Endothelial cell of umbilical vein (primary cell): ENCODE results near the gene NHLH2. TPM values are rescaled to one million over a fixed set of nuclear protein-coding genes. Genes with fewer than 3 reads are reported as not detected.

Experiments
- BruUV-seq: library from RNA; stranded (reverse); fragments of 400-500 nt; replicated peaks from 2 replicates; lab custom pipeline; 2021; lab: Mats Ljungman, UMichigan
- CTCF ChIA-PET: fragments of 300-600, 350-600 bp; sonication (Branson Sonifier 250); formaldehyde crosslinking; loops from one replicate; lab custom pipeline; 2021; ENCODE audit warnings: antibody characterized with exemption, inconsistent platforms; lab: Charles Lee
- POLR2A ChIA-PET: fragments of 300-600, 350-600 bp; sonication (Branson Sonifier 250); formaldehyde crosslinking; loops from one replicate; lab custom pipeline; 2021; ENCODE audit warnings: antibody characterized with exemption, inconsistent platforms; lab: Charles Lee
- DNase-seq: peaks from one replicate; pipeline ENCODE4 v3.0.0-alpha.2; 2011; ENCODE audit warnings: low read depth, low spot score
- FAIRE-seq: peaks from 2 replicates; lab custom pipeline; 2011; peaks lifted over from hg19 to GRCh38; lab: Jason Lieb, UNC
- H2AFZ ChIP-seq: 2 replicates; pipeline ENCODE4 v1.6.0; 2012; ENCODE audit warnings: low read depth, low read length, control low read depth, inconsistent platforms
- H3K27ac ChIP-seq: 2 replicates; pipeline ENCODE4 v1.5.1; 2011; ENCODE audit warnings: low read depth, mild to moderate bottlenecking, control low read depth, low read length, moderate library complexity; ENCODE audit not compliant: insufficient read depth
- H3K27me3 ChIP-seq, 2 experiments: 2 replicates each; pipeline versions ENCODE4 v1.6.0 to v1.6.1; 2011; ENCODE audit warnings: low read length in 2 of 2, mixed read lengths in 1 of 2; ENCODE audit not compliant: control insufficient read depth in 2 of 2, insufficient read depth in 2 of 2
- H3K36me3 ChIP-seq, 2 experiments: 2 replicates in 1 of 2; 3 replicates in 1 of 2; pipeline ENCODE4 v1.5.1; 2011; ENCODE audit warnings: low read length in 2 of 2, mild to moderate bottlenecking in 1 of 2, moderate library complexity in 1 of 2; ENCODE audit not compliant: control insufficient read depth in 2 of 2, insufficient read depth in 2 of 2; ENCODE audit errors: extremely low read depth in 1 of 2
- H3K4me1 ChIP-seq: 3 replicates; pipeline ENCODE4 v1.5.1; 2011; ENCODE audit warnings: mild to moderate bottlenecking, low read length; ENCODE audit not compliant: control insufficient read depth, insufficient read depth; ENCODE audit errors: extremely low read depth
- H3K4me2 ChIP-seq: 2 replicates; pipeline ENCODE4 v1.6.1; 2011; ENCODE audit warnings: low read length, control low read depth, mixed read lengths; ENCODE audit not compliant: insufficient read depth
- H3K4me3 ChIP-seq, 3 experiments: fragments of 200-600 bp in 1 of 3; sonication (generic), shearing (Covaris generic) in 1 of 3; replicated peaks in 1 of 3; 2 replicates each; pipeline ENCODE4 v1.5.1; 2011 to 2016; ENCODE audit warnings: control low read depth in 3 of 3, low read length in 3 of 3, mild to moderate bottlenecking in 2 of 3, inconsistent platforms in 1 of 3, low read depth in 1 of 3, moderate library complexity in 1 of 3; ENCODE audit not compliant: insufficient read depth in 1 of 3
- H3K79me2 ChIP-seq: 2 replicates; pipeline ENCODE4 v1.6.0; 2012; ENCODE audit warnings: low read length, inconsistent platforms; ENCODE audit not compliant: control insufficient read depth, insufficient read depth
- H3K9ac ChIP-seq: replicated peaks from 2 replicates; pipeline ENCODE3; 2011; ENCODE audit warnings: low read length, control low read depth; ENCODE audit not compliant: insufficient read depth; ENCODE audit errors: extremely low read depth
- H3K9me1 ChIP-seq: replicated peaks from 3 replicates; pipeline ENCODE4 v1.6.0; 2011; ENCODE audit warnings: mild to moderate bottlenecking, low read length; ENCODE audit not compliant: control insufficient read depth, insufficient read depth; ENCODE audit errors: extremely low read depth
- H3K9me3 ChIP-seq: replicated peaks from 2 replicates; pipeline ENCODE4 v1.5.1; 2012; ENCODE audit warnings: low read length, inconsistent platforms; ENCODE audit not compliant: control insufficient read depth, insufficient read depth
- H4K20me1 ChIP-seq: replicated peaks from 2 replicates; pipeline ENCODE3; 2011; ENCODE audit warnings: mild to moderate bottlenecking, low read length; ENCODE audit not compliant: control insufficient read depth, insufficient read depth; ENCODE audit errors: extremely low read depth
- CTCF ChIP-seq, 2 donors: IDR thresholded peaks; 1 replicate in 1 of 2; 2 replicates in 1 of 2; pipeline ENCODE4 v1.5.1; 2011; ENCODE audit warnings: low read length in 2 of 2, mild to moderate bottlenecking in 2 of 2, moderate library complexity in 2 of 2, control low read depth in 1 of 2, inconsistent platforms in 1 of 2, low read depth in 1 of 2; ENCODE audit not compliant: insufficient read depth in 1 of 2; ENCODE audit errors: extremely low read depth in 1 of 2
- EZH2 ChIP-seq: IDR thresholded peaks from 2 replicates; pipeline ENCODE4 v1.6.1; 2012; ENCODE audit warnings: borderline replicate concordance, low read depth, mild to moderate bottlenecking, moderate library complexity, low read length, inconsistent platforms; ENCODE audit not compliant: severe bottlenecking
- FOS ChIP-seq: IDR thresholded peaks from 2 replicates; pipeline ENCODE4 v1.6.1; 2011; ENCODE audit warnings: mild to moderate bottlenecking, low read length, moderate library complexity, borderline replicate concordance; ENCODE audit not compliant: insufficient read depth
- GATA2 ChIP-seq: IDR thresholded peaks from 2 replicates; pipeline ENCODE4 v1.7.0; 2011; ENCODE audit warnings: low read depth, mild to moderate bottlenecking, moderate library complexity, mixed read lengths, low read length; ENCODE audit not compliant: insufficient read length, insufficient read depth
- JUN ChIP-seq: IDR thresholded peaks from 2 replicates; pipeline ENCODE4 v1.6.1; 2011; ENCODE audit warnings: borderline replicate concordance, low read depth; ENCODE audit not compliant: insufficient read length, insufficient read depth
- MYC ChIP-seq: IDR thresholded peaks from one replicate; pipeline ENCODE4 v1.6.1; 2011; ENCODE audit warnings: mild to moderate bottlenecking, low read depth, low read length
- POLR2A ChIP-seq: IDR thresholded peaks from 2 replicates; pipeline ENCODE4 v1.6.1; 2012; ENCODE audit warnings: low read depth, mild to moderate bottlenecking, control low read depth, low read length
- POLR2AphosphoS5 ChIP-seq: IDR thresholded peaks from 2 replicates; pipeline ENCODE4 v1.6.1; 2012; ENCODE audit warnings: low read depth, mild to moderate bottlenecking, control low read depth, low read length, moderate library complexity; ENCODE audit not compliant: insufficient read depth
- dilution Hi-C: fragments of 300-500 bp; cut with MboI; formaldehyde crosslinking; loops from one replicate; pipeline ENCODE4 v1.15.0; 2019; ENCODE audit warnings: low sequenced_read_pairs; ENCODE audit not compliant: extremely low pct_ligation_motif_present
- intact Hi-C: fragments of 100-400 bp; cut with micrococcal nuclease; formaldehyde crosslinking; loops from one replicate; pipeline ENCODE4 v1.10.0; 2022
- polyA plus RNA-seq, 4 experiments: library from polyadenylated mRNA; depleted of rRNA in 3 of 4; stranded (reverse) in 3 of 4; unstranded in 1 of 4; fragments of >200 nt; gene quantifications; 2 replicates each; pipeline versions ENCODE4 v1.2.1 to v1.2.3, GENCODE V29; 2011 to 2012; ENCODE audit warnings: missing spikeins in 1 of 4
- total RNA-seq: library from RNA; stranded (reverse); gene quantifications from 2 replicates; pipeline ENCODE4 v1.2.3, GENCODE V29; 2021
- TF ChIP-seq, protein P1 (sequence below): IDR thresholded peaks from 2 replicates; pipeline ENCODE4 v1.6.1; 2011; ENCODE audit not compliant: insufficient read depth, insufficient read length

The NHLH2 gene
- total and polyA plus RNA-seq, 2 donors (not counting 3 experiments of a cell fraction or from before 2014, with no cell fraction given), result not detected

- Histone ChIP-seq H3K9me3 (no peaks in the 10 kb centered on the region), H3K9me1 (no peaks in the 10 kb centered on the region), H3K27ac (no peak overlapping the region), H2AFZ (no peak overlapping the region), H3K4me3 (no peak overlapping the region), H3K36me3 (no peaks in the 10 kb centered on the region), H3K4me2 (no peak overlapping the region), H3K79me2 (no peaks in the 10 kb centered on the region), H3K27me3 (no peaks in the 10 kb centered on the region), H3K4me1 (no peaks in the 10 kb centered on the region), H3K9ac (no peak overlapping the region), H4K20me1 (no peaks in the 10 kb centered on the region)
- ChIA-PET CTCF (no interaction called here), POLR2A (no interaction called here)
- intact Hi-C loops, result loop anchor here (1.0 kb wide), 1 partner anchor 73 kb away; no protein-coding TSS in a partner anchor
- TF ChIP-seq GATA2, result no peak
- no peak for TF ChIP-seq POLR2A
- no peak for TF ChIP-seq POLR2AphosphoS5
- no peak for TF ChIP-seq CTCF (IDR thresholded peaks at IDR 0.05; ENCODE audit: extremely low read depth in 1 of 2, insufficient read depth in 1 of 2, low read depth in 1 of 2, low read length in 2 of 2)
- TF ChIP-seq MYC, result no peak
- no peak for TF ChIP-seq EZH2
- TF ChIP-seq, protein P1, sequence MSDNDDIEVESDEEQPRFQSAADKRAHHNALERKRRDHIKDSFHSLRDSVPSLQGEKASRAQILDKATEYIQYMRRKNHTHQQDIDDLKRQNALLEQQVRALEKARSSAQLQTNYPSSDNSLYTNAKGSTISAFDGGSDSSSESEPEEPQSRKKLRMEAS, result no peak
- TF ChIP-seq JUN, result no peak
- no peak for TF ChIP-seq FOS
- BruUV-seq, result no TSS peak
- no peak for DNase-seq
- FAIRE-seq, result no peak
- dilution Hi-C loops, result no loop called here
These were observed 39.1 kb upstream of the NHLH2 start for GRCh38 chr1:115879977-115880376.
